ENCODE data around the gene CRTC3. TPM values are rescaled to one million over a fixed set of nuclear protein-coding genes. Genes with fewer than 3 reads are reported as not detected.

The CRTC3 gene
- total RNA-seq, 4 donors from 2014 or later, result 46.4 to 66.8 (median 59.8) TPM

DNA sequence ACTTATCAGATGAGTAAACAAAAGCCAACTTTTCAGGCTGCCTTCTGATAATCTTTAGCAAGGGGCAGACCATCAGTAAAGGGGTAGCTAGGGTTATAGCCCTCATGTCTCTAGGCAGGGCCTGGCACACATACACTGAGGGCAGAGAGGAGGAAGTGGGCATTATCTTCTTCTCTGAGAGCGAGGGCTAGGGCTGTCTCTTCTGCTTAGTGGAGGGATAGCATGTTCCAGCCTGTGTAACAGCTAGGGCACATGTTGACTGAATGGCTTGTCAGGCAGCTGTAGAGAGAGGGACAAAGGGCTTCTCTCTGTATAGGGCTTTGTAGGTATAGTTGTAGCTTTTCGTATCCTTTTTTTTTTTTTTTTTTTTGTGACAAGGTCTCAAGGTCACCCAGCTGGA lies 17.8 kb downstream of the CRTC3 start:
- intact Hi-C loops (cut with DNase I), result no loop called here
- Histone ChIP-seq H3K27ac (replicated peaks in 1 of 4) (no peak overlapping the region), H3K9me3 (no peaks in the 10 kb centered on the region), H3K27me3 (no peaks in the 10 kb centered on the region), H3K36me3 (peaks cover 0 to 22% (median 7%) of the 10 kb centered on the region in 4 donors), H3K4me3 (no peak overlapping the region), H3K4me1 (peaks cover 19 to 30% (median 21%) of the 10 kb centered on the region in 4 donors)
- TF ChIP-seq EP300 (IDR thresholded peaks at IDR 0.05) (no peak), POLR2AphosphoS5 (IDR thresholded peaks at IDR 0.05) (no peak), POLR2A (IDR thresholded peaks at IDR 0.05; ENCODE audit: low read depth) (no peak)
- TF ChIP-seq, protein P1, sequence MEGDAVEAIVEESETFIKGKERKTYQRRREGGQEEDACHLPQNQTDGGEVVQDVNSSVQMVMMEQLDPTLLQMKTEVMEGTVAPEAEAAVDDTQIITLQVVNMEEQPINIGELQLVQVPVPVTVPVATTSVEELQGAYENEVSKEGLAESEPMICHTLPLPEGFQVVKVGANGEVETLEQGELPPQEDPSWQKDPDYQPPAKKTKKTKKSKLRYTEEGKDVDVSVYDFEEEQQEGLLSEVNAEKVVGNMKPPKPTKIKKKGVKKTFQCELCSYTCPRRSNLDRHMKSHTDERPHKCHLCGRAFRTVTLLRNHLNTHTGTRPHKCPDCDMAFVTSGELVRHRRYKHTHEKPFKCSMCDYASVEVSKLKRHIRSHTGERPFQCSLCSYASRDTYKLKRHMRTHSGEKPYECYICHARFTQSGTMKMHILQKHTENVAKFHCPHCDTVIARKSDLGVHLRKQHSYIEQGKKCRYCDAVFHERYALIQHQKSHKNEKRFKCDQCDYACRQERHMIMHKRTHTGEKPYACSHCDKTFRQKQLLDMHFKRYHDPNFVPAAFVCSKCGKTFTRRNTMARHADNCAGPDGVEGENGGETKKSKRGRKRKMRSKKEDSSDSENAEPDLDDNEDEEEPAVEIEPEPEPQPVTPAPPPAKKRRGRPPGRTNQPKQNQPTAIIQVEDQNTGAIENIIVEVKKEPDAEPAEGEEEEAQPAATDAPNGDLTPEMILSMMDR (IDR thresholded peaks at IDR 0.05), result no peak
- WGBS, result 78% methylated on average over 2 of the region's 2 CpGs
- DNase-seq (ENCODE audit: extremely low spot score), result no peak

DNA sequence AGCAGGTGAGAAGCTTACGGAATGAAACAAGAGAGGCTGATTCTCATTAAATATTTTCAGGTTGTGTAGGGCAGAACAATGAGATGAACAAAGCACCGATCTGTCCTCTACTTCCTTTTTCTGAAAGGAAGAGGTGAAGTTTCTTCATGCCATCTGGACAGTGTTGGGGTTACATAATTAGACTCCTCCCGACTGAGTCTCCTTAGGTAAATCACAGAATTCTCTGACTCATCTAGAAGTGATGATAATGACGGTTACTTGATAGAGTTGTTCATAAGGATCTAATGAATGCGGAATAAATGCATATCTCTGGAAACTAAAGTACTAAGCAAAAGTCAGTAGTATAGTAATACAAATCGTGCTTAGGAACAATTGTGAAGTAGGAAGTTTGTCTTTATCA lies 21.2 kb downstream of the CRTC3 start:
- Histone ChIP-seq H3K27me3 (no peaks in the 10 kb centered on the region), H3K9me3 (no peaks in the 10 kb centered on the region), H3K4me3 (no peak overlapping the region), H3K36me3 (peaks cover 0 to 8% (median 5%) of the 10 kb centered on the region in 4 donors), H3K27ac (replicated peaks in 1 of 4) (no peak overlapping the region), H3K4me1 (peaks cover 43 to 56% (median 49%) of the 10 kb centered on the region in 4 donors)
- TF ChIP-seq, protein P1 (IDR thresholded peaks at IDR 0.05), result no peak
- TF ChIP-seq EP300 (IDR thresholded peaks at IDR 0.05), result no peak
- WGBS, result 72% methylated on average over 6 of the region's 6 CpGs
- DNase-seq (ENCODE audit: extremely low spot score), result no peak
- intact Hi-C loops (cut with DNase I), result no loop called here

DNA sequence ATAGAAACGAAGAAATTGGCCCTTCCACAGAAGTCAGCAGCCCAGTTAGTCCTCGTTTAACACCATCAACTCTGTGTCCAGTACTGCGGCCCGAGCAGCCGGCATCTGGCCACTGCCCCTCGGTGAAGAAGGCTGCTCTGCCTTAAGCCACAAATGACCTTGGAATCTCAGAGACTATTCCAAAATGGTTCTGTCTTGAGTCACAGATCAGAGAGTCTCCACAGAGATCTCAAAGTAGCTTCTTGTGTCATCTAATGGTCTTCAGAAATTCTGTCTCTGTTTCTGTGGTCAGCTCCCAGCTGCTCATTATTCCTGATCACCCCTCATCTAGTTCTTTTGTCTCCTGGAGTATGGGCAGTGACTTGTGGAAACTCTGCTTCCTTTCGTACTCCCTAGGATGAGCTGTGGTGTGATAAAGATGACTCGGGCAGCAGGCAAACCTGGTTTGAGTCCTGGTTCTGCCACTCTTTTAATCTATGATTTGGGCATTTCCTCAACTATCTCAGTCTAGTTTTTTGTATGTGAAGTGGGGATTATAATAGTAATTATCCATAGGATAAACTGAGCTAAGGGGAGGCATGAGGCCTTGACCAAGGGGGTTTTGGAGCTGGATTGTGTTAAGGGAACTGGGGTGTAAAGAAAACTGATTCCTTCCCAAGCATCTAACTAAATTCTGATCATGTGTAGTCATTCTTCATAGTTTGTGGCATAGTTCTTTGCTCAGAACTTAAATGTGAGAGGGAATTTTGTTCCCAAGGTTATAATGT lies 22.6 kb downstream of the CRTC3 start:
- H3K9me3 ChIP-seq, result no peaks in the 10 kb centered on the region
- H3K36me3 ChIP-seq, result peaks cover 0 to 8% (median 5%) of the 10 kb centered on the region in 4 donors
- H3K27me3 ChIP-seq, result no peaks in the 10 kb centered on the region
- intact Hi-C loops (cut with DNase I), result no loop called here
- TF ChIP-seq EP300 (IDR thresholded peaks at IDR 0.05) (no peak), POLR2AphosphoS5 (IDR thresholded peaks at IDR 0.05) (no peak), POLR2A (IDR thresholded peaks at IDR 0.05; ENCODE audit: low read depth) (no peak)
- TF ChIP-seq, protein P1 (IDR thresholded peaks at IDR 0.05), result no peak
- no peak for DNase-seq (ENCODE audit: extremely low spot score)
- H3K27ac ChIP-seq (replicated peaks in 1 of 4), result peak overlapping the region; percentile 71 to 79 (median 74)
- H3K4me1 ChIP-seq, result peaks cover 56 to 68% (median 58%) of the 10 kb centered on the region in 4 donors
- no peak overlapping the region for H3K4me3 ChIP-seq
- WGBS, result 69% methylated on average over 8 of the region's 8 CpGs

DNA sequence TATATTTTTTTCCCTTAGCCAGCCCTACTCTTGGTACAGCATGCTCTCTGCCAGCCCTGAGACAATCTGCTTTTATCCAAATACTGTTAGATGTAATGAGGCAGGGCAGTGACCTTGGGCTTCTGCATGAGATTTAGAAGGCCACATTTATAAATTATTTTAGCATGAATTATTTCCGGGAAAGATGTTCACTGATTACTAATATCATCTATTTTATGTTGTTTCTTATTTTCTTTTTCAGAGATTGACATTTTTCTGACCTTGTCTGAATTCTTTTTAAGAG lies 23.1 kb downstream of the CRTC3 start:
- no peak for DNase-seq (ENCODE audit: extremely low spot score)
- no peaks in the 10 kb centered on the region for H3K9me3 ChIP-seq
- H3K27me3 ChIP-seq, result no peaks in the 10 kb centered on the region
- peaks cover 61 to 68% (median 63%) of the 10 kb centered on the region in 4 donors for H3K4me1 ChIP-seq
- 43% methylated on average over 1 of the region's 1 CpG for WGBS
- TF ChIP-seq EP300 (IDR thresholded peaks at IDR 0.05) (no peak), POLR2AphosphoS5 (IDR thresholded peaks at IDR 0.05) (no peak), POLR2A (IDR thresholded peaks at IDR 0.05; ENCODE audit: low read depth) (no peak)
- TF ChIP-seq, protein P1 (IDR thresholded peaks at IDR 0.05), result no peak
- peak overlapping the region; percentile 71 to 79 (median 74) for H3K27ac ChIP-seq (replicated peaks in 1 of 4)
- peaks cover 0 to 8% (median 5%) of the 10 kb centered on the region in 4 donors for H3K36me3 ChIP-seq
- intact Hi-C loops (cut with DNase I), result no loop called here
- H3K4me3 ChIP-seq, result peak overlapping the region in 2 of 4 donors; percentile 4 to 23

All from esophagus muscularis mucosa (tissue), 4 donors.